GM23338 (cell line): ENCODE measurements around the gene COG2. TPM values are rescaled to one million over a fixed set of nuclear protein-coding genes. Genes with fewer than 3 reads are reported as not detected.

Source experiments
- ATAC-seq: fragments of 200-7000 bp; cut with Tn5 transposase; 3 replicates; pipeline ENCODE4 v1.9.1; 2020
- DNase-seq: peaks from one replicate; pipeline ENCODE4 v3.0.0-alpha.2; 2015; ENCODE audit warnings: low spot score
- H2AFZ ChIP-seq: fragments of 200-600 bp; sonication (generic); 2 replicates; pipeline ENCODE4 v1.8.0; 2016; ENCODE audit warnings: antibody characterized with exemption, mild to moderate bottlenecking, moderate library complexity
- H3F3A ChIP-seq: fragments of 200-600 bp; sonication (generic); replicated peaks from 2 replicates; pipeline ENCODE4 v1.8.0; 2017; ENCODE audit warnings: antibody characterized with exemption, mixed run types, low read depth
- H3K27ac ChIP-seq: fragments of 200-600 bp; sonication (generic); 2 replicates; pipeline ENCODE4 v1.6.1; 2016; ENCODE audit warnings: low read depth
- H3K27me3 ChIP-seq: fragments of 200-600 bp; sonication (generic); 2 replicates; pipeline ENCODE4 v1.8.0; 2016; ENCODE audit warnings: mild to moderate bottlenecking, mixed run types, moderate library complexity; ENCODE audit not compliant: insufficient read depth
- H3K36me3 ChIP-seq: fragments of 200-600 bp; sonication (generic); 2 replicates; pipeline ENCODE4 v1.8.0; 2016; ENCODE audit warnings: mild to moderate bottlenecking; ENCODE audit not compliant: insufficient read depth
- H3K4me1 ChIP-seq: fragments of 200-600 bp; sonication (generic); 2 replicates; pipeline ENCODE4 v1.8.0; 2016; ENCODE audit warnings: mild to moderate bottlenecking, moderate library complexity; ENCODE audit not compliant: insufficient read depth
- H3K4me2 ChIP-seq: fragments of 200-600 bp; sonication (generic); 2 replicates; pipeline ENCODE4 v1.7.1; 2017; ENCODE audit warnings: mixed run types
- H3K4me3 ChIP-seq: fragments of 200-600 bp; sonication (generic); 2 replicates; pipeline ENCODE4 v1.6.1; 2016; ENCODE audit warnings: mixed run types
- H3K79me2 ChIP-seq: fragments of 200-600 bp; sonication (generic); replicated peaks from 2 replicates; pipeline ENCODE4 v1.8.0; 2017; ENCODE audit warnings: mild to moderate bottlenecking; ENCODE audit not compliant: insufficient read depth
- H3K9me2 ChIP-seq: fragments of 200-600 bp; sonication (generic); 2 replicates; pipeline ENCODE4 v1.8.0; 2017; ENCODE audit not compliant: insufficient read depth
- H4K20me1 ChIP-seq: fragments of 200-600 bp; sonication (generic); replicated peaks from 2 replicates; pipeline ENCODE4 v1.8.0; 2017; ENCODE audit warnings: mild to moderate bottlenecking; ENCODE audit not compliant: insufficient read depth
- H3K27ac Mint-ChIP-seq: 2 replicates; pipeline ENCODE4 v1.8.0; 2020; ENCODE audit warnings: inconsistent platforms, mild to moderate bottlenecking, moderate library complexity, mixed read lengths
- H3K27me3 Mint-ChIP-seq: 3 replicates; pipeline ENCODE4 v1.8.0; 2022; ENCODE audit warnings: low read depth, mild to moderate bottlenecking, moderate library complexity, mixed read lengths, inconsistent platforms; ENCODE audit not compliant: insufficient read depth, poor library complexity
- H3K36me3 Mint-ChIP-seq: 3 replicates; pipeline ENCODE4 v1.8.0; 2021; ENCODE audit warnings: low read depth, mild to moderate bottlenecking, inconsistent platforms, moderate library complexity, mixed read lengths
- H3K4me1 Mint-ChIP-seq: 3 replicates; pipeline ENCODE4 v1.8.0; 2020; ENCODE audit warnings: mild to moderate bottlenecking, inconsistent platforms, mixed read lengths
- H3K4me3 Mint-ChIP-seq: 3 replicates; pipeline ENCODE4 v1.8.0; 2021; ENCODE audit warnings: moderate library complexity, mild to moderate bottlenecking, inconsistent platforms, mixed read lengths
- H3K9me3 Mint-ChIP-seq: 3 replicates; pipeline ENCODE4 v1.8.0; 2020; ENCODE audit warnings: moderate library complexity, mild to moderate bottlenecking, inconsistent platforms, mixed read lengths
- CREB1 ChIP-seq: fragments of 250-450 bp; sonication (Bioruptor Pico); IDR thresholded peaks from 2 replicates; pipeline ENCODE4 v1.5.0; 2020; ENCODE audit warnings: low read depth, mild to moderate bottlenecking, moderate library complexity
- EZH2 ChIP-seq: fragments of 200-600 bp; sonication (generic); IDR thresholded peaks from one replicate; pipeline ENCODE4 v1.8.0; 2017; ENCODE audit warnings: antibody characterized with exemption, mild to moderate bottlenecking, low read depth; ENCODE audit not compliant: unreplicated experiment
- EZH2phosphoT487 ChIP-seq: fragments of 200-600 bp; sonication (generic); IDR thresholded peaks from one replicate; pipeline ENCODE4 v1.8.1; 2018; ENCODE audit warnings: antibody characterized with exemption; ENCODE audit not compliant: unreplicated experiment
- JUNB ChIP-seq: IDR thresholded peaks from one replicate; pipeline ENCODE4 v1.6.1; 2016; ENCODE audit warnings: antibody characterized with exemption; ENCODE audit not compliant: unreplicated experiment
- NANOG ChIP-seq: IDR thresholded peaks from 2 replicates; pipeline ENCODE4 v1.6.1; 2016; ENCODE audit warnings: antibody characterized with exemption, borderline replicate concordance
- POLR2AphosphoS5 ChIP-seq: IDR thresholded peaks from 2 replicates; pipeline ENCODE4 v1.6.1; 2016; ENCODE audit warnings: antibody characterized with exemption, low read depth
- STAT1 ChIP-seq: IDR thresholded peaks from one replicate; pipeline ENCODE4 v1.6.1; 2016; ENCODE audit warnings: antibody characterized with exemption; ENCODE audit not compliant: unreplicated experiment
- ZNF114 ChIP-seq: fragments of 250-450 bp; sonication (Bioruptor Pico); IDR thresholded peaks from 2 replicates; pipeline ENCODE4 v1.5.0; 2020; ENCODE audit warnings: mild to moderate bottlenecking, moderate library complexity
- ZNF331 ChIP-seq: fragments of 250-450 bp; sonication (Bioruptor Pico); IDR thresholded peaks from 2 replicates; pipeline ENCODE4 v1.5.0; 2020; ENCODE audit warnings: low read depth, mild to moderate bottlenecking, moderate library complexity
- polyA plus RNA-seq: library from polyadenylated mRNA; unstranded; fragments of >200 nt; fragmentation: Nextera tagmentation; extraction: Ambion mirVana; gene quantifications from 2 replicates; pipeline ENCODE4 v1.2.1, GENCODE V29; 2016
- total RNA-seq: library from RNA; depleted of rRNA; stranded (reverse); fragments of >200 nt; shearing (Covaris generic); gene quantifications from 2 replicates; pipeline ENCODE4 v1.2.3, GENCODE V29; 2014
- TF ChIP-seq, protein P1 (sequence below): IDR thresholded peaks from one replicate; pipeline ENCODE4 v1.6.1; 2018; ENCODE audit warnings: antibody characterized with exemption; ENCODE audit not compliant: unreplicated experiment
- TF ChIP-seq, protein P2 (sequence below), 2 experiments: fragments of 200-600 bp in 1 of 2; sonication (generic) in 1 of 2; conservative IDR thresholded peaks; 2 replicates each; pipeline versions ENCODE4 v1.5.1 to v1.6.1; 2016 to 2017; ENCODE audit warnings: antibody characterized with exemption in 2 of 2, low read depth in 2 of 2, mild to moderate bottlenecking in 2 of 2, moderate library complexity in 1 of 2
- TF ChIP-seq, protein P3 (sequence below): IDR thresholded peaks from 2 replicates; pipeline ENCODE4 v1.6.1; 2016; ENCODE audit warnings: antibody characterized with exemption

The COG2 gene
- total and polyA plus RNA-seq, 2 experiments from 2014 or later: 35.8 to 38.5 TPM

DNA sequence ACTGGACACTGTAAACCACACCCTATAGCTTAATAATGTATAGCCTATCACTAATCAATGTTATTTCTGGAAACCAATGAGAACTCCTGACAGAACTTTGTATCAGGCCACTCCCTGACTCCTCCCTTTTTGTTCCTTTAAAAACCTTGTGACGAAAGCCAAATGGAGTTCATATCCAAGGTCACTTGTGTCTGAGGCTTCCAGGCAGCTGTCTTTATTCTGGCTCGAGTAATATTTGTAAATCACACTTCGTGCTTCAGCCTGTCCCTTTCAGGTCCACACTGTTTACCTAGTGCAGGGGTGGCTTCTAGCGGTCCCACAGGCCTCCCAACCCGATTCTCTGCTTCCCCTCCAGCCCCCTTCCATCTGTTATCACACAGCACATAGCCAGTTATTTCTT is 88.7 kb downstream of the COG2 start:
- H3K4me1 Mint-ChIP-seq: peaks cover 20% of the 10 kb centered on the region
- no peak overlapping the region for H3K27ac ChIP-seq

DNA sequence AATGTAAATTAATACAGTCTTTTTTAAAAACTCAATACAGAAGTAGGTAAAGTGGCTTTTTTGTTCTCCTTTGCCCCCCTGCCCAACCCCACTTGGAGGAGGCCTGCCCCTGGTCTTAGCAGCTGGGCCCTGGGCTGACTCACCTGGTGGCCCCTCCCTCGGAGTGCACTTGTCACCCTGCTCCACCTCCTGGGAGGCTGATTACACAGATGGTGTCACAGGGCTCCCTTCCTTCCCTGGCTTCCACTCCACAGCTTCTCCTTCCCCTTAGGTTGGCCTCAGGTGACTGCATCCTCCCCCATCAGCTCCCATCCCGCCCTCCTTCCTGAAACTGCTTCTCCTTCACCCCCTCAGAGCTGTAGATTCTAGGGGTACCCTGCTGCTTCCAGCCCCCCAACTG is 93.2 kb downstream of the COG2 start:
- Histone ChIP-seq H3K4me1 (no peaks in the 10 kb centered on the region), H3F3A (no peaks in the 10 kb centered on the region), H4K20me1 (no peaks in the 10 kb centered on the region), H2AFZ (no peak overlapping the region), H3K9me2 (no peaks in the 10 kb centered on the region), H3K27ac (no peak overlapping the region), H3K79me2 (no peaks in the 10 kb centered on the region), H3K36me3 (no peaks in the 10 kb centered on the region), H3K27me3 (no peaks in the 10 kb centered on the region), H3K4me3 (no peak overlapping the region), H3K4me2 (no peak overlapping the region)
- H3K27me3 Mint-ChIP-seq: no peaks in the 10 kb centered on the region
- no peaks in the 10 kb centered on the region for H3K36me3 Mint-ChIP-seq
- H3K9me3 Mint-ChIP-seq: peaks cover 4% of the 10 kb centered on the region; the same call in 2 of the 3 replicates
- no peak for DNase-seq
- H3K27ac Mint-ChIP-seq: no peak overlapping the region
- peaks cover 3% of the 10 kb centered on the region; the same call in 1 of the 3 replicates for H3K4me1 Mint-ChIP-seq
- no peak for ATAC-seq
- H3K4me3 Mint-ChIP-seq: no peak overlapping the region
- no peak for TF ChIP-seq POLR2AphosphoS5
- TF ChIP-seq, protein P1, sequence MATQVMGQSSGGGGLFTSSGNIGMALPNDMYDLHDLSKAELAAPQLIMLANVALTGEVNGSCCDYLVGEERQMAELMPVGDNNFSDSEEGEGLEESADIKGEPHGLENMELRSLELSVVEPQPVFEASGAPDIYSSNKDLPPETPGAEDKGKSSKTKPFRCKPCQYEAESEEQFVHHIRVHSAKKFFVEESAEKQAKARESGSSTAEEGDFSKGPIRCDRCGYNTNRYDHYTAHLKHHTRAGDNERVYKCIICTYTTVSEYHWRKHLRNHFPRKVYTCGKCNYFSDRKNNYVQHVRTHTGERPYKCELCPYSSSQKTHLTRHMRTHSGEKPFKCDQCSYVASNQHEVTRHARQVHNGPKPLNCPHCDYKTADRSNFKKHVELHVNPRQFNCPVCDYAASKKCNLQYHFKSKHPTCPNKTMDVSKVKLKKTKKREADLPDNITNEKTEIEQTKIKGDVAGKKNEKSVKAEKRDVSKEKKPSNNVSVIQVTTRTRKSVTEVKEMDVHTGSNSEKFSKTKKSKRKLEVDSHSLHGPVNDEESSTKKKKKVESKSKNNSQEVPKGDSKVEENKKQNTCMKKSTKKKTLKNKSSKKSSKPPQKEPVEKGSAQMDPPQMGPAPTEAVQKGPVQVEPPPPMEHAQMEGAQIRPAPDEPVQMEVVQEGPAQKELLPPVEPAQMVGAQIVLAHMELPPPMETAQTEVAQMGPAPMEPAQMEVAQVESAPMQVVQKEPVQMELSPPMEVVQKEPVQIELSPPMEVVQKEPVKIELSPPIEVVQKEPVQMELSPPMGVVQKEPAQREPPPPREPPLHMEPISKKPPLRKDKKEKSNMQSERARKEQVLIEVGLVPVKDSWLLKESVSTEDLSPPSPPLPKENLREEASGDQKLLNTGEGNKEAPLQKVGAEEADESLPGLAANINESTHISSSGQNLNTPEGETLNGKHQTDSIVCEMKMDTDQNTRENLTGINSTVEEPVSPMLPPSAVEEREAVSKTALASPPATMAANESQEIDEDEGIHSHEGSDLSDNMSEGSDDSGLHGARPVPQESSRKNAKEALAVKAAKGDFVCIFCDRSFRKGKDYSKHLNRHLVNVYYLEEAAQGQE: no peak
- TF ChIP-seq JUNB: no peak
- TF ChIP-seq, protein P2, sequence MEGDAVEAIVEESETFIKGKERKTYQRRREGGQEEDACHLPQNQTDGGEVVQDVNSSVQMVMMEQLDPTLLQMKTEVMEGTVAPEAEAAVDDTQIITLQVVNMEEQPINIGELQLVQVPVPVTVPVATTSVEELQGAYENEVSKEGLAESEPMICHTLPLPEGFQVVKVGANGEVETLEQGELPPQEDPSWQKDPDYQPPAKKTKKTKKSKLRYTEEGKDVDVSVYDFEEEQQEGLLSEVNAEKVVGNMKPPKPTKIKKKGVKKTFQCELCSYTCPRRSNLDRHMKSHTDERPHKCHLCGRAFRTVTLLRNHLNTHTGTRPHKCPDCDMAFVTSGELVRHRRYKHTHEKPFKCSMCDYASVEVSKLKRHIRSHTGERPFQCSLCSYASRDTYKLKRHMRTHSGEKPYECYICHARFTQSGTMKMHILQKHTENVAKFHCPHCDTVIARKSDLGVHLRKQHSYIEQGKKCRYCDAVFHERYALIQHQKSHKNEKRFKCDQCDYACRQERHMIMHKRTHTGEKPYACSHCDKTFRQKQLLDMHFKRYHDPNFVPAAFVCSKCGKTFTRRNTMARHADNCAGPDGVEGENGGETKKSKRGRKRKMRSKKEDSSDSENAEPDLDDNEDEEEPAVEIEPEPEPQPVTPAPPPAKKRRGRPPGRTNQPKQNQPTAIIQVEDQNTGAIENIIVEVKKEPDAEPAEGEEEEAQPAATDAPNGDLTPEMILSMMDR (conservative IDR thresholded peaks at IDR 0.05; ENCODE audit: low read depth in 2 of 2): no peak
- no peak for TF ChIP-seq ZNF331 (CRISPR knock-in tag)
- TF ChIP-seq CREB1 (CRISPR knock-in tag): no peak
- no peak for TF ChIP-seq EZH2
- TF ChIP-seq STAT1: no peak
- TF ChIP-seq EZH2phosphoT487: no peak

More for the DNA sequence above, 88.7 kb downstream of the COG2 start:
- ATAC-seq (no peak), DNase-seq (no peak)
- Mint-ChIP-seq H3K27me3 (peaks cover 7% of the 10 kb centered on the region), H3K4me3 (no peak overlapping the region), H3K36me3 (no peaks in the 10 kb centered on the region), H3K9me3 (no peaks in the 10 kb centered on the region; the same call in 2 of the 3 replicates), H3K27ac (no peak overlapping the region)
- H2AFZ ChIP-seq: no peak overlapping the region
- no peak overlapping the region for H3K4me2 ChIP-seq
- no peaks in the 10 kb centered on the region for H3F3A ChIP-seq
- no peaks in the 10 kb centered on the region for H3K9me2 ChIP-seq
- no peaks in the 10 kb centered on the region for H3K36me3 ChIP-seq
- H3K79me2 ChIP-seq: no peaks in the 10 kb centered on the region
- TF ChIP-seq, protein P3, sequence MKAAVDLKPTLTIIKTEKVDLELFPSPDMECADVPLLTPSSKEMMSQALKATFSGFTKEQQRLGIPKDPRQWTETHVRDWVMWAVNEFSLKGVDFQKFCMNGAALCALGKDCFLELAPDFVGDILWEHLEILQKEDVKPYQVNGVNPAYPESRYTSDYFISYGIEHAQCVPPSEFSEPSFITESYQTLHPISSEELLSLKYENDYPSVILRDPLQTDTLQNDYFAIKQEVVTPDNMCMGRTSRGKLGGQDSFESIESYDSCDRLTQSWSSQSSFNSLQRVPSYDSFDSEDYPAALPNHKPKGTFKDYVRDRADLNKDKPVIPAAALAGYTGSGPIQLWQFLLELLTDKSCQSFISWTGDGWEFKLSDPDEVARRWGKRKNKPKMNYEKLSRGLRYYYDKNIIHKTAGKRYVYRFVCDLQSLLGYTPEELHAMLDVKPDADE: no peak
- TF ChIP-seq, protein P1: no peak
- TF ChIP-seq EZH2phosphoT487: no peak
- TF ChIP-seq ZNF331 (CRISPR knock-in tag): no peak
- TF ChIP-seq CREB1 (CRISPR knock-in tag): no peak
- no peak for TF ChIP-seq ZNF114 (CRISPR knock-in tag)
- no peak for TF ChIP-seq POLR2AphosphoS5
- no peak for TF ChIP-seq JUNB
- TF ChIP-seq NANOG: no peak
- no peak overlapping the region for H3K4me3 ChIP-seq
- H3K4me1 ChIP-seq: peaks cover 14% of the 10 kb centered on the region
- H4K20me1 ChIP-seq: no peaks in the 10 kb centered on the region
- no peaks in the 10 kb centered on the region for H3K27me3 ChIP-seq
